Psoas muscle (tissue), 8 donors: ENCODE measurements around the gene SCARF2. TPM values are rescaled to one million over a fixed set of nuclear protein-coding genes. Genes with fewer than 3 reads are reported as not detected.
"Not testable (repeated sequence)": the region's sequence is repeated elsewhere in the genome, so short reads cannot be mapped to it uniquely, and the experiment has no call there.

Experiments used
- ATAC-seq, 4 donors: fragments of 200-7000 bp; cut with Tn5 transposase; one replicate each; pipeline ENCODE4 v1.9.1; 2020; ENCODE audit warnings: moderate library complexity in 3 of 4, mild to moderate bottlenecking in 2 of 4
- DNase-seq, 2 donors: peaks; one replicate each; pipeline ENCODE4 v3.0.0-alpha.2; 2020
- H3K27ac ChIP-seq: fragments of 200-600 bp; one replicate; pipeline ENCODE4 v1.8.0; 2022
- H3K27me3 ChIP-seq, 3 donors: fragments of 200-600 bp in 1 of 3; one replicate each; pipeline versions ENCODE4 v1.6.1 to v1.8.0; 2013 to 2022; ENCODE audit warnings: low read length in 2 of 3, mild to moderate bottlenecking in 2 of 3, moderate library complexity in 1 of 3; ENCODE audit not compliant: insufficient read depth in 3 of 3
- H3K36me3 ChIP-seq, 2 donors: fragments of 200-600 bp in 1 of 2; one replicate each; pipeline versions ENCODE4 v1.6.1 to v1.8.0; 2013 to 2022; ENCODE audit warnings: low read depth in 1 of 2, mild to moderate bottlenecking in 1 of 2, moderate library complexity in 1 of 2; ENCODE audit not compliant: insufficient read depth in 1 of 2
- H3K4me1 ChIP-seq: fragments of 200-600 bp; one replicate; pipeline ENCODE4 v1.8.0; 2022
- H3K4me3 ChIP-seq: fragments of 200-600 bp; one replicate; pipeline ENCODE4 v1.8.0; 2022; ENCODE audit warnings: mild to moderate bottlenecking
- H3K9me3 ChIP-seq: fragments of 200-600 bp; one replicate; pipeline ENCODE4 v1.8.0; 2022
- CTCF ChIP-seq: fragments of 200-600 bp; IDR thresholded peaks from one replicate; pipeline ENCODE4 v1.8.0; 2022; ENCODE audit warnings: antibody characterized with exemption
- WGBS, 3 donors: extraction: QIAGEN DNeasy Blood & Tissue Kit; methylation state at CpG; one replicate each; pipeline versions ENCODE4 v1.1.6 to v1.1.7; 2013; 5-methylcytosine and 5-hydroxymethylcytosine counted together
- intact Hi-C, 2 donors: fragments of 100-400 bp; cut with DNase I; formaldehyde crosslinking; loops; one replicate each; pipeline versions ENCODE4 v1.11.0 to v1.14.2; 2022
- polyA plus RNA-seq, 3 donors: library from polyadenylated mRNA; stranded (reverse); fragments of 200-250 nt; gene quantifications; one replicate each; pipeline ENCODE4 v1.2.3, GENCODE V29; 2013
- total RNA-seq, 4 donors: library from RNA; stranded (reverse); fragmentation: NEBNext Ultra II Directional in 2 of 4; extraction: Animal tissue kit (Norgen Biotek cat#: 25700) in 2 of 4; gene quantifications; one replicate each; pipeline versions ENCODE4 v1.2.1 to v1.2.4, GENCODE V29; 2021 to 2023
- donor health status: healthy with polysubstance abuse.
- donor health status: DM: no; HTN: no; CAD: no; lungs with moderate emphysema.
- donor health status: Bipolar disorder and iron deficiency.
- donor health status: healthy.
- donor health status: DM: yes; HTN: yes; CAD: no.
- donor health status: DM: no; HTN: no; CAD: no.
- donor health status: DM: no; HTN: no; CAD: no.
- donor health status: DM: yes; HTN: yes; CAD: no.

Gene SCARF2
- total and polyA plus RNA-seq, 7 donors: 0.44 to 2.0 (median 1.3) TPM

GRCh38 chr22:20483771-20484170, 46.1 kb upstream of the SCARF2 start:
- intact Hi-C loops: loop anchor here in 1 of 2 donors (10.0 kb wide), 1 partner anchor 131 kb away; no protein-coding TSS in a partner anchor
- ATAC-seq: no peak
- 97% methylated on average over 14 of the region's 14 CpGs for WGBS, 3 donors

DNA sequence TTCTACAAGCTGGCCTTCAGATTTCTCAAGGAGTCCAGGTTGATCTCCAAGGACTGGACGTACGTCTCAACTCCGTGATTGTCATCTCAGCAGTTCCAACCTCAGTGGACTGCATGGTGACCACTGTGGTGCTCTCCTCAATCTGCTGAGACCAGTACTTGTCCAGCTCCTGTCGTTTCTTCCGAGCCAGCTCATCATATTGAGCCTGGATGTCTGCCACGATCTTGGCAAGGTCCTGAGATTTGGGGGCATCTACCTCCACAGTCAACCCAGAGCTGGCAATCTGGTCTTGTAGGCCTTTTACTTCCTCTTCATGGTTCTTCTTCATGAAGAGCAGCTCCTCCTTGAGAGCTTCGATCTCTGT, 45.5 kb upstream of the SCARF2 start:
- WGBS, 3 donors: 91 to 96% (median 92%) methylated on average over 7 of the region's 7 CpGs

More at GRCh38 chr22:20483771-20484170, 46.1 kb upstream of the SCARF2 start:
- Histone ChIP-seq H3K4me1 (peaks cover 3% of the 10 kb centered on the region), H3K9me3 (no peaks in the 10 kb centered on the region), H3K4me3 (no peak overlapping the region), H3K27me3 (no peaks in the 10 kb centered on the region), H3K36me3 (peaks cover 0 to 19% of the 10 kb centered on the region in 2 donors), H3K27ac (no peak overlapping the region)
- DNase-seq: no peak
- TF ChIP-seq CTCF: no peak

DNA sequence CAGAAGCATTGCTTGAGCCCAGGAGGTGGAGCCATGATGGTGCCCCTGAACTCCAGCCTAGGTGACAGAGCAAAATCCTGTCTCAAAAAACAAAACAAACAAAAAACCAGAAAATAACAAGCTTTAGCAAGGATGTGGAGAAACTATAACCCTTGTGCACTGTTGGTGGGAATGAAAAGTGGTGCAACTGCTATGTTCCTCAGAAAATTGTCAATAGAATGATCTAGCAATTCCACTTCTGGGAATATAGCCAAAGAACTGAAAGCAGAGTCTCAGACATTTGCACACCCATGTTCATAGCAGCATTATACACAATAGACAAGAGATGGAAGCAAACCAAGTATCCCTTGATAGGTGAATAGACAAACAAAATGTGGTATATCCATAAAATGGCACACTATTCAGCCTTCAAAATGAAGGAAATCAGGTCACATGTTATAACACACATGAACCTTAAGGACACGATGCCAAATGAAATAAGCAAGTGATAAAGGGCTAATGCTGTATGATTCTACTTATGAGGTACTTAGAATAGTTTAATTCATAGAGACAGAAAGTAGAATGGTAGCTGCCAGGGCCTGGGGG, 42.1 kb upstream of the SCARF2 start:
- Histone ChIP-seq H3K9me3 (no peaks in the 10 kb centered on the region), H3K4me3 (no peak overlapping the region), H3K27me3 (no peaks in the 10 kb centered on the region), H3K27ac (no peak overlapping the region), H3K4me1 (no peaks in the 10 kb centered on the region), H3K36me3 (peaks cover 0 to 9% of the 10 kb centered on the region in 2 donors)
- no peak for TF ChIP-seq CTCF
- no peak for ATAC-seq
- WGBS, 3 donors: 94 to 100% (median 98%) methylated on average over 1 of the region's 1 CpG
- intact Hi-C loops: loop anchor here in 1 of 2 donors (10.0 kb wide), 1 partner anchor 135 kb away; no protein-coding TSS in a partner anchor
- no peak for DNase-seq

More for the DNA sequence above, 45.5 kb upstream of the SCARF2 start:
- ATAC-seq, H3K27me3 ChIP-seq, H3K9me3 ChIP-seq, H3K27ac ChIP-seq, DNase-seq, H3K4me1 ChIP-seq, H3K4me3 ChIP-seq: not testable (repeated sequence)
- H3K36me3 ChIP-seq: peaks cover 0 to 13% of the 10 kb centered on the region in 2 donors
- intact Hi-C loops: loop anchor here in 1 of 2 donors (10.0 kb wide), 1 partner anchor 132 kb away; no protein-coding TSS in a partner anchor

GRCh38 chr22:20478059-20478458, 40.4 kb upstream of the SCARF2 start:
- 90 to 95% (median 92%) methylated on average over 6 of the region's 6 CpGs for WGBS, 3 donors
- not testable (repeated sequence) for H3K4me1 ChIP-seq

GRCh38 chr22:20475569-20475968, 37.9 kb upstream of the SCARF2 start:
- H3K9me3 ChIP-seq, H3K4me3 ChIP-seq, intact Hi-C loops, ATAC-seq, H3K36me3 ChIP-seq, H3K4me1 ChIP-seq, DNase-seq, H3K27ac ChIP-seq, H3K27me3 ChIP-seq: not testable (repeated sequence)
- WGBS, 3 donors: 88 to 92% (median 91%) methylated on average over 12 of the region's 12 CpGs

More at GRCh38 chr22:20478059-20478458, 40.4 kb upstream of the SCARF2 start:
- intact Hi-C loops, H3K9me3 ChIP-seq, H3K27me3 ChIP-seq, H3K27ac ChIP-seq, H3K4me3 ChIP-seq, ATAC-seq, DNase-seq, H3K36me3 ChIP-seq: not testable (repeated sequence)

- intact Hi-C loops: no loop called here
- ATAC-seq (no peak), DNase-seq (no peak)
- peaks cover 0 to 7% of the 10 kb centered on the region in 2 donors for H3K36me3 ChIP-seq
- TF ChIP-seq CTCF: no peak
- H3K9me3 ChIP-seq: no peaks in the 10 kb centered on the region
- H3K4me3 ChIP-seq: no peak overlapping the region
- H3K27ac ChIP-seq: no peak overlapping the region
- H3K27me3 ChIP-seq: no peaks in the 10 kb centered on the region
- 96 to 97% (median 96%) methylated on average over 4 of the region's 4 CpGs for WGBS, 3 donors
- no peaks in the 10 kb centered on the region for H3K4me1 ChIP-seq
Observed at GRCh38 chr22:20475115-20475436, 37.5 kb upstream of the SCARF2 start.
